ENCODE measurements around the gene CD34.

DNA sequence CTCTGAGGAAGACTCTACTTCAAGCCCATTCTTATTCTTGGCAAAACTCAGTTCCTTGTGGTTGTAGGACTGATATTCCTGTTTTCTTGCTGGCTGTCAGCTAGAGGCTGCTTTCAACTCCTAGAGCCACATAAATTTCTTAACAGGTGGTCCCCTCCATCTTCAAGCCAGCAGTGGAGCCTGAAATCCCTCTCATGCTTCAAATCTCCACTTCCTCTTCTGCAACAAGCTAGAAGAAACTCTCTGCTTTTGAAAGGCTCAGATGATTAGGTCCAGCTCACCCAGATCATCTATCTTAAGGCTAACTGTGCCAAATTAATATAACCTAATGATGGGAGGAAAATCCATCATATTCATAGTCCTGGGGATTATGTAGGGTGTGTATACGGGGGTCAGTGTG is 43.2 kb upstream of the CD34 start:
- TF ChIP-seq, protein P1, sequence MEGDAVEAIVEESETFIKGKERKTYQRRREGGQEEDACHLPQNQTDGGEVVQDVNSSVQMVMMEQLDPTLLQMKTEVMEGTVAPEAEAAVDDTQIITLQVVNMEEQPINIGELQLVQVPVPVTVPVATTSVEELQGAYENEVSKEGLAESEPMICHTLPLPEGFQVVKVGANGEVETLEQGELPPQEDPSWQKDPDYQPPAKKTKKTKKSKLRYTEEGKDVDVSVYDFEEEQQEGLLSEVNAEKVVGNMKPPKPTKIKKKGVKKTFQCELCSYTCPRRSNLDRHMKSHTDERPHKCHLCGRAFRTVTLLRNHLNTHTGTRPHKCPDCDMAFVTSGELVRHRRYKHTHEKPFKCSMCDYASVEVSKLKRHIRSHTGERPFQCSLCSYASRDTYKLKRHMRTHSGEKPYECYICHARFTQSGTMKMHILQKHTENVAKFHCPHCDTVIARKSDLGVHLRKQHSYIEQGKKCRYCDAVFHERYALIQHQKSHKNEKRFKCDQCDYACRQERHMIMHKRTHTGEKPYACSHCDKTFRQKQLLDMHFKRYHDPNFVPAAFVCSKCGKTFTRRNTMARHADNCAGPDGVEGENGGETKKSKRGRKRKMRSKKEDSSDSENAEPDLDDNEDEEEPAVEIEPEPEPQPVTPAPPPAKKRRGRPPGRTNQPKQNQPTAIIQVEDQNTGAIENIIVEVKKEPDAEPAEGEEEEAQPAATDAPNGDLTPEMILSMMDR (IDR thresholded peaks at IDR 0.05) = no peak
- TF ChIP-seq EP300 (IDR thresholded peaks at IDR 0.05) (no peak), POLR2A (IDR thresholded peaks at IDR 0.05) (no peak)

All from stomach (tissue), 4 donors.